ENCODE data around the gene MAF.

Gene MAF

GRCh38 chr16:79639576-79640311 lies 39.2 kb upstream of the MAF start:
- Histone ChIP-seq H3K27me3 (ENCODE audit: insufficient read depth, insufficient read length) (no peaks in the 10 kb centered on the region), H3K9ac (ENCODE audit: insufficient read length, low read depth) (no peak overlapping the region), H3K4me3 (ENCODE audit: insufficient read length, low read depth) (no peak overlapping the region), H3K4me1 (ENCODE audit: insufficient read depth, insufficient read length) (no peaks in the 10 kb centered on the region), H3K36me3 (ENCODE audit: insufficient read depth, insufficient read length, low read length) (no peaks in the 10 kb centered on the region), H3K9me3 (ENCODE audit: insufficient read depth, low read length) (no peaks in the 10 kb centered on the region)
- no peak for DNase-seq (ENCODE audit: low read depth, low spot score)
- TF ChIP-seq SUZ12 (IDR thresholded peaks at IDR 0.05; ENCODE audit: extremely low read depth, insufficient read depth, insufficient read length) (no peak), YY1 (IDR thresholded peaks at IDR 0.05; ENCODE audit: insufficient read depth, insufficient read length) (no peak), ZNF274 (IDR thresholded peaks at IDR 0.05; ENCODE audit: low read depth, low read length) (no peak)

- TF ChIP-seq ZNF274 (IDR thresholded peaks at IDR 0.05; ENCODE audit: low read depth, low read length) (no peak), SUZ12 (IDR thresholded peaks at IDR 0.05; ENCODE audit: extremely low read depth, insufficient read depth, insufficient read length) (no peak), YY1 (IDR thresholded peaks at IDR 0.05; ENCODE audit: insufficient read depth, insufficient read length) (no peak)
- Histone ChIP-seq H3K4me3 (ENCODE audit: insufficient read length, low read depth) (no peak overlapping the region), H3K36me3 (ENCODE audit: insufficient read depth, insufficient read length, low read length) (no peaks in the 10 kb centered on the region), H3K27me3 (ENCODE audit: insufficient read depth, insufficient read length) (no peaks in the 10 kb centered on the region), H3K4me1 (ENCODE audit: insufficient read depth, insufficient read length) (no peaks in the 10 kb centered on the region), H3K9ac (ENCODE audit: insufficient read length, low read depth) (no peak overlapping the region), H3K9me3 (ENCODE audit: insufficient read depth, low read length) (no peaks in the 10 kb centered on the region)
- DNase-seq (ENCODE audit: low read depth, low spot score): no peak
Measured at GRCh38 chr16:79638386-79638785, 37.8 kb upstream of the MAF start.

- no peaks in the 10 kb centered on the region for H3K9me3 ChIP-seq (ENCODE audit: insufficient read depth, low read length)
- TF ChIP-seq ZNF274 (IDR thresholded peaks at IDR 0.05; ENCODE audit: low read depth, low read length) (no peak), SUZ12 (IDR thresholded peaks at IDR 0.05; ENCODE audit: extremely low read depth, insufficient read depth, insufficient read length) (no peak), YY1 (IDR thresholded peaks at IDR 0.05; ENCODE audit: insufficient read depth, insufficient read length) (no peak)
- H3K9ac ChIP-seq (ENCODE audit: insufficient read length, low read depth): no peak overlapping the region
- no peaks in the 10 kb centered on the region for H3K36me3 ChIP-seq (ENCODE audit: insufficient read depth, insufficient read length, low read length)
- no peak for DNase-seq (ENCODE audit: low read depth, low spot score)
- H3K4me3 ChIP-seq (ENCODE audit: insufficient read length, low read depth): no peak overlapping the region
- no peaks in the 10 kb centered on the region for H3K4me1 ChIP-seq (ENCODE audit: insufficient read depth, insufficient read length)
- H3K27me3 ChIP-seq (ENCODE audit: insufficient read depth, insufficient read length): no peaks in the 10 kb centered on the region
Measured at GRCh38 chr16:79635488-79635887, 35.0 kb upstream of the MAF start.

- H3K36me3 ChIP-seq (ENCODE audit: insufficient read depth, insufficient read length, low read length): no peaks in the 10 kb centered on the region
- H3K27me3 ChIP-seq (ENCODE audit: insufficient read depth, insufficient read length): no peaks in the 10 kb centered on the region
- no peak for DNase-seq (ENCODE audit: low read depth, low spot score)
- no peaks in the 10 kb centered on the region for H3K9me3 ChIP-seq (ENCODE audit: insufficient read depth, low read length)
- no peaks in the 10 kb centered on the region for H3K4me1 ChIP-seq (ENCODE audit: insufficient read depth, insufficient read length)
- H3K9ac ChIP-seq (ENCODE audit: insufficient read length, low read depth): no peak overlapping the region
- no peak for TF ChIP-seq ZNF274 (IDR thresholded peaks at IDR 0.05; ENCODE audit: low read depth, low read length)
- no peak for TF ChIP-seq SUZ12 (IDR thresholded peaks at IDR 0.05; ENCODE audit: extremely low read depth, insufficient read depth, insufficient read length)
- TF ChIP-seq YY1 (IDR thresholded peaks at IDR 0.05; ENCODE audit: insufficient read depth, insufficient read length): no peak
- H3K4me3 ChIP-seq (ENCODE audit: insufficient read length, low read depth): no peak overlapping the region
Measured at GRCh38 chr16:79634298-79634697, 33.8 kb upstream of the MAF start.

DNA sequence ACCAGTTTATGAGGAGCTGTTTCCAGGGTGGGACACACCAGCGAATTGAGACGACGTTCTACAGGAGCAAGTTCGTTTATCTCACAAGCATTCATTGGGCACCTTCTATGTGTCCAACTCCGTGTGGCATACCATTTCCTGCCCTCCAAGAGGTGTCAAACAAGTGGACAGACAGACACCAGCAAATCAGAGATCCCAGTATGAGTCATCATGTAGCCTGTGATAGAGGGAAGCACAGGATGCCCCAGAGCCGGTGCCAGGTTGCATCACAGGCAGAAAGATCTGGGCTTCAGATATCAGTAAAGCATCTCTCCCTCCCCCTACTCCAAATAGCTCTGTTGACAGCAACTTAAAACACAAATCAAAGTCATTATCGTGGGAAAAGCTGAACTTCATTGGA lies 31.8 kb upstream of the MAF start:
- DNase-seq (ENCODE audit: low read depth, low spot score): no peak
- no peaks in the 10 kb centered on the region for H3K27me3 ChIP-seq (ENCODE audit: insufficient read depth, insufficient read length)
- H3K9me3 ChIP-seq (ENCODE audit: insufficient read depth, low read length): no peaks in the 10 kb centered on the region
- H3K4me3 ChIP-seq (ENCODE audit: insufficient read length, low read depth): no peak overlapping the region
- H3K9ac ChIP-seq (ENCODE audit: insufficient read length, low read depth): no peak overlapping the region
- no peaks in the 10 kb centered on the region for H3K4me1 ChIP-seq (ENCODE audit: insufficient read depth, insufficient read length)
- no peaks in the 10 kb centered on the region for H3K36me3 ChIP-seq (ENCODE audit: insufficient read depth, insufficient read length, low read length)
- TF ChIP-seq YY1 (IDR thresholded peaks at IDR 0.05; ENCODE audit: insufficient read depth, insufficient read length) (no peak), ZNF274 (IDR thresholded peaks at IDR 0.05; ENCODE audit: low read depth, low read length) (no peak), SUZ12 (IDR thresholded peaks at IDR 0.05; ENCODE audit: extremely low read depth, insufficient read depth, insufficient read length) (no peak)

DNA sequence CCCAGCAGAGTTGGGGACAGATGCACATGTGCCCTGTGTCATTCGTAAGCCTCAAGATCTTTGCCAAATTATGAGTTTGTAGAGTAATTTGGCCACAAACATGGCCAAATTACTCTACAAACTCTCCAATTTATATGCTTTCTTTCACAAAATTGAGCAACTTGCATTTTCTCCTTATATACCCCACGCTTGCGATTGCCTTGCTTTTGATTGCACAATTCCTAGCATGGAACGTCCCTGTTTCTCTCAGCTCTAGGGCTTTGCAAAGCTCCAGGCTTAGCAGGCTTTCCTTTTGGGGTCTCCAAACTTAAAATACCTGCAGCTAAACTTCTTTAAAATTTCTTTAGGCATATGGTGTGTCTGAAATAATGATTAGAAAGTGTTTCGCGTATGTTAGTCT lies 28.5 kb upstream of the MAF start:
- no peak overlapping the region for H3K9ac ChIP-seq (ENCODE audit: insufficient read length, low read depth)
- no peaks in the 10 kb centered on the region for H3K4me1 ChIP-seq (ENCODE audit: insufficient read depth, insufficient read length)
- no peak for TF ChIP-seq ZNF274 (IDR thresholded peaks at IDR 0.05; ENCODE audit: low read depth, low read length)
- DNase-seq (ENCODE audit: low read depth, low spot score): no peak
- no peak overlapping the region for H3K4me3 ChIP-seq (ENCODE audit: insufficient read length, low read depth)
- H3K36me3 ChIP-seq (ENCODE audit: insufficient read depth, insufficient read length, low read length): no peaks in the 10 kb centered on the region
- H3K27me3 ChIP-seq (ENCODE audit: insufficient read depth, insufficient read length): no peaks in the 10 kb centered on the region
- H3K9me3 ChIP-seq (ENCODE audit: insufficient read depth, low read length): no peaks in the 10 kb centered on the region

DNA sequence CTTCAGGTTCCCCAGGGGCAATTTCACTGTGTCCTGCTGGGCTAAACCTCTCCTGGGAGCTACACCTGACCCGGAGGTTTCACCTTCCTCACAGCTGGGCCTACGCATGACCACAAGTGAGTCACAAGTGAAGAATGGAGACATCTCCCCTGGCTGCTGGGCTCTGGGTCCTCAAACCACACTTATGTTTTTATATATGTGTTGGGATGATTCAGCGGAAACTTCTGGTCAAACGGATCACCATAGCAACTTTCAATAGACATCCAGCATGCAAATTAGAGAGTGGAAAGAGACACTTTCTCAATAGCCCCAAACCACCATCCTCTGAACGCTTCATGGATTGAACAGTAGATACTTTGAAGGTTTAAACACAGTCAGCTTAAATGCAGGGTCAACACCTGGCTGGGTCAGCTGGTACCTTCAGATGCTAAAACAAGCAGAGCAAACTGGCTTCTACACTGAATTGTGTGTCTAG lies 28.0 kb upstream of the MAF start:
- Histone ChIP-seq H3K4me1 (ENCODE audit: insufficient read depth, insufficient read length) (no peaks in the 10 kb centered on the region), H3K9ac (ENCODE audit: insufficient read length, low read depth) (no peak overlapping the region), H3K9me3 (ENCODE audit: insufficient read depth, low read length) (no peaks in the 10 kb centered on the region), H3K36me3 (ENCODE audit: insufficient read depth, insufficient read length, low read length) (no peaks in the 10 kb centered on the region), H3K27me3 (ENCODE audit: insufficient read depth, insufficient read length) (no peaks in the 10 kb centered on the region), H3K4me3 (ENCODE audit: insufficient read length, low read depth) (no peak overlapping the region)
- no peak for DNase-seq (ENCODE audit: low read depth, low spot score)
- no peak for TF ChIP-seq SUZ12 (IDR thresholded peaks at IDR 0.05; ENCODE audit: extremely low read depth, insufficient read depth, insufficient read length)
- TF ChIP-seq ZNF274 (IDR thresholded peaks at IDR 0.05; ENCODE audit: low read depth, low read length): no peak
- TF ChIP-seq YY1 (IDR thresholded peaks at IDR 0.05; ENCODE audit: insufficient read depth, insufficient read length): no peak

Data from NT2/D1 (cell line).